NCI-H2029 (cell line): Measurements from ENCODE around the gene IER2.
"Not testable (repeated sequence)": the region's sequence is repeated elsewhere in the genome, so short reads cannot be mapped to it uniquely, and the experiment has no call there.

ENCODE experiments used
- DNase-seq: peaks from one replicate; lab custom pipeline; 2025; lab: John Stamatoyannopoulos, UW

The IER2 gene

DNA sequence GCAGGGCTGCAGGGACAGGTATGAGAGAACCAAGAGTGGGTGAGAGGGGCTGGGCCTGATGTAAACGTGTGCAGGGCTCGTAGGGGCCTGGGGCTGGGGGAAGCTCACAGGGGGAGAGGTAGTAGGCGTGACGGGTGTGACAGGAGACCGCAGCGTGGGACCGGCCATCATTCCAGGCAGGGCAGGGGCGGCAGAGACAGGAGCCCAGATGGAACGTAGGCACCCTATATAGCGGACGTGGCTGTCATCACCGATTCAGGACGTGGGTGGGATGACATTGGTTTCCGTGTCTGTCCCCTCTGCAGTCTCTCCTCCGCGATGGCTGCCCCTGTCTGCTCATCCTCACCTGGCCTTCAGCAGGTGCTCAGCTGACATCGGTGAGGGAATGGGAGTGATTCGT lies 48.4 kb downstream of the IER2 start:
- DNase-seq, result no peak

- not testable (repeated sequence) for DNase-seq
Measured at GRCh38 chr19:13202112-13202511, 51.9 kb downstream of the IER2 start.
